GM18858 (cell line): Measurements from ENCODE around the gene YY1.

ENCODE experiments used
- ATAC-seq: cut with Tn5 transposase; IDR thresholded peaks from one replicate; pipeline ENCODE4 v1.9.1; 2021; ENCODE audit not compliant: unreplicated experiment

YY1 gene

GRCh38 chr14:100312877-100313400, 74.0 kb downstream of the YY1 start:
- ATAC-seq: no peak

GRCh38 chr14:100313464-100314230, 74.7 kb downstream of the YY1 start:
- no peak for ATAC-seq

GRCh38 chr14:100314724-100315123, 75.8 kb downstream of the YY1 start:
- ATAC-seq: no peak

GRCh38 chr14:100317389-100317788, 78.4 kb downstream of the YY1 start:
- ATAC-seq: no peak

- ATAC-seq: peak; percentile 73
Measured at GRCh38 chr14:100317912-100318808, 79.2 kb downstream of the YY1 start.

- ATAC-seq: no peak
Measured at GRCh38 chr14:100320157-100320856, 81.4 kb downstream of the YY1 start.

GRCh38 chr14:100321473-100322137, 82.7 kb downstream of the YY1 start:
- no peak for ATAC-seq

- ATAC-seq: no peak
Measured at GRCh38 chr14:100322138-100322957, 83.4 kb downstream of the YY1 start.

GRCh38 chr14:100323121-100323941, 84.4 kb downstream of the YY1 start, which contains the start of gene SLC25A47:
Gene SLC25A47 (plus strand): TSS chr14:100323339. CDS start chr14:100323415, 76 bp downstream.
- ATAC-seq: no peak

- ATAC-seq: no peak
Measured at GRCh38 chr14:100323942-100324307, 85.0 kb downstream of the YY1 start.

- ATAC-seq: no peak
Measured at GRCh38 chr14:100325231-100325632, 86.3 kb downstream of the YY1 start.

GRCh38 chr14:100325958-100326357, 87.0 kb downstream of the YY1 start:
- no peak for ATAC-seq

GRCh38 chr14:100327128-100327527, 88.2 kb downstream of the YY1 start:
- no peak for ATAC-seq

GRCh38 chr14:100328495-100329163, 89.7 kb downstream of the YY1 start:
- no peak for ATAC-seq

- ATAC-seq: no peak
Measured at GRCh38 chr14:100329233-100330006, 90.5 kb downstream of the YY1 start.

GRCh38 chr14:100330007-100330344, 91.0 kb downstream of the YY1 start:
- ATAC-seq: no peak

GRCh38 chr14:100330388-100330931, 91.5 kb downstream of the YY1 start:
- ATAC-seq: no peak
